SIG-M5 (cell line): Measurements from ENCODE around the gene ITGB3BP.
"Not testable (repeated sequence)": the region's sequence is repeated elsewhere in the genome, so short reads cannot be mapped to it uniquely, and the experiment has no call there.

Experiments
- DNase-seq: peaks from one replicate; lab custom pipeline; 2025; lab: John Stamatoyannopoulos, UW

ITGB3BP gene

GRCh38 chr1:63506782-63507181 lies 16.2 kb downstream of the ITGB3BP start:
- DNase-seq, result no peak

DNA sequence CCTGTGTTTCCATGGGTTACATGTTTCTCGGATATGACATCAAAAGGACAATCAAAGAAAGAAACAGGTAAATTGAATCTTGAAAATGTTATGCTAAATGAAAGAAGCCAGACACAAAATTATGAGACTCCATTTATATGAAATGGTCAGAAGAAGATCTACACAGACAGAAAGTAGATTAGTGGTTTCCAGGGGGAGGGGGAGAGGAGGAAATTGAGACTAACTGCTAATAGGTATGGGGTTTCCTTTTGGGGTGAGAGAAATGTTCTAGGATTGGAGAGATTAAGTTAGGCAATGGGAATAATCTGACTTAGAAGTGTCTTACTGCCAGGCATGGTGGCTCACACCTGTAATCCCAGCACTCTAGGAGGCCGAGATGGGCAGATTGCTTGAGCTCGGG lies 21.8 kb downstream of the ITGB3BP start:
- no peak for DNase-seq

DNA sequence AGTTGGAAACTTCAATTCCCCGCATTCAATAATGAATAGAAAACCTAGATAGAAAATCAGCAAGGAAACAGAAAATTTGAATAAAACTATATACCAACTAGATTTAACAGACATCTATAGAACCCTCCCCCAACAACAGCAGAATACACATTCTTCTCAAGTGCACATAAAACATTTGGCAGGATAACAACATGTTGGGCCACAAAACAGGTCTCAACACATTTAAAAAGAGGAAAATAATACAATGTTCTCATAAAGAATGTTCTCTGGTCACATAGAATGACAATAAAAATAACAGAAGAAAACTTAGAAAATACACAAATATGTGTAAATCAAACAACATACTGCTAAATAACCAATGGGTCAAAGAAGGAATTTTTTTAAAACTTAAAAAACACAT lies 24.9 kb downstream of the ITGB3BP start:
- no peak for DNase-seq

DNA sequence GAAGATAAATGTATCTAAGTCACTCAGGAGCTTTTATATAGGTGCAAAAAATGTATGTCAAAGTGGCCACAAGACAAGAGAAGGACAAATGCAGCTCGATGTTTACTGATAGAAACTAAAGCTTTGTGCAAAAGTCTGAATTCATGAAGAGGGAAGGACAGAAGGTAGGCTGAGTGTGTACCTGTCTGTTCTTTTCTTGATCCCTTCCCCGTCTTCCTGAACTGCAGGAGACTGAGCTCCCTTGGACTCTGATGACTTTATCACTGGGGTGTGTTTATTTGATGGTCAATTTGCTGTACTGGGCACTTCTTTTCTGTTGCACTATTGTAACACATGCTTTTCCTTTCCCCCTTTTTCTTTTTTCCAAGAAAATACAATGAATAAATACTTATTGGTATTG lies 25.4 kb downstream of the ITGB3BP start:
- DNase-seq, result no peak

DNA sequence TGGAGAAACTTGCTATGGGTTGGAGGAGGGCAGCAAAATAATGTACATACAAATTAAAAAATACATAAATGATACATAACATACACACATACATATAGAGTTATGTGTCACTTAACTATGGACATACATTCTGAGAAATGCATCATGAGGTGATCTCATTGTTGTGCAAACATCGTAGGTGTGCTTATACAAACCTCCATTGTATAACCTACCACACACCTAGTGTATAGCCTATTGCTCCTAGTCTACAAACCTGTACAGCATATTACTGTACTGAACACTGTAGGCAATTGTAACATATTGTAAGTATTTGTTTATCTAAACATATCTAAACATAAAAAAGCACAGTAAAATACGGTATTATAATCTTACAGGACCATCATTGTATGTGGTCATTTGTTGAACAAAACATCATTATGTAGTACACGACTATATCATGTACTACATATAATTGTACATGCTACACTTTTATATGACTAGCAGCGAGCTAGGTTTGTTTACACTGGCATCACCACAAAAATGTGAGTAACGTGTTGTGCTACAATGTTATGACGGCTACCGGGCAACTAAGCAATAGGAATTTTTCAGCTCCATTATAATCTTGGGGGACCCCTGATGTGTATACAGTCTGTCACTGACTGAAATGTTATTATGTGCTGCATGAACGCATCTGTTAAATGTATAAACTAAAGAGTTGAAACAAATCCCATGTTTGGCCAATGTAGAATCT lies 35.5 kb downstream of the ITGB3BP start:
- DNase-seq, result no peak

DNA sequence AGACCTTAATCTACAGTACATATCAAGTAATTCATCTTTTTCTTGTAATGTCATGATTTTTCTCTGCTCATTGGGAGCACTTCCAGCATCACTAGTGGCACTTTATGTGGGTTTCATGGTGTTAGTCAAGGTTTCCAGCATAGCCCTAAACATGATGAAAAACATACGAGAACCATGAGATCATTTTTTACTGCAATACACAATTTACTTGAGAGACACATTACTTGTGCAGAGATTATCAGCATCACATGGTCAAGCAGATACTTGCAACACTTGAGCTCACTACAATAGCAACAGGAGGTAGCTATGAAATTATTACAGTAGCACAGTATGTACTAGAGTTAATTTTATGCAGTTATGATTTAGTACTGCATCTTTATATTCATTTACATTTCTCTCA lies 36.4 kb downstream of the ITGB3BP start:
- no peak for DNase-seq

- no peak for DNase-seq
Observed at GRCh38 chr1:63480057-63480456, 43.0 kb downstream of the ITGB3BP start.

DNA sequence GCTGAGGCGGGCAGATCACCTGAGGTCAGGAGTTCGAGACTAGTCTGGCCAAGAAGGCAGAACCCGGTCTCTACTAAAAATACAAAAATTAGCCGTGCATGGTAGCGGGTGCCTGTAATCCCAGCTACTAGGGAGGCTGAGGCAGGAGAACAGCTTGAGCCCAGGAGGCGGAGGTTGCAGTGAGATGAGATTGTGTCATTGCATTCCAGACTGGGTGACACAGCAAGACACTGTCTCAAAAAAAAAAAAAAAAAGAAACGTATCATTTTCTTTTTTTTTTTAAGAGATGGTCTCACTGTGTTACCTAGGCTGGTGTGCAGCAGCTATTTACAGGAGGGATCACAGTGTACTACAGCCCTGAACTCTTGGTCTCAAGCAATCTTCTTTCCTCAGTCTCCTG lies 47.3 kb downstream of the ITGB3BP start:
- DNase-seq, result no peak

- DNase-seq, result not testable (repeated sequence)
Observed at GRCh38 chr1:63468683-63469082, 54.3 kb downstream of the ITGB3BP start.

DNA sequence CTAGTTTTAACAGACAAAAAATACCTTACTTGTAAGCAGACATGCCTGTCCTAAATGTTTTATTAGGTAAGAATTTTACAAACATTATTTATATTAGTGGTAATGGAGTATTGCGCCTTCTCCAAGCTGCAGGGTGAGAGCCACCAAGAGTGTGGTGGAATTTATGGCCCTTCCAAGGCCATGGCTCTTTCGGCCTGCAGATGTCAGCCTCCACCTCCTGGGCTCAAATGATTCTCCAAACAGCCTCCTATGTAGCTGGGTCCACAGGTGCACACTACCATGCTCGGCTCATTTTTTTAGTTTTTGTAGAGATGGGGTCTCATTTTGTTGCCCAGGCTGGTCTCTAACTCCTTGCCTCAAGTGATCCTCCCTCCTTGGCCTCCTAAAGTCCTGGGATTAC lies 56.3 kb downstream of the ITGB3BP start:
- DNase-seq, result no peak

GRCh38 chr1:63466181-63466580 lies 56.8 kb downstream of the ITGB3BP start:
- DNase-seq, result no peak

DNA sequence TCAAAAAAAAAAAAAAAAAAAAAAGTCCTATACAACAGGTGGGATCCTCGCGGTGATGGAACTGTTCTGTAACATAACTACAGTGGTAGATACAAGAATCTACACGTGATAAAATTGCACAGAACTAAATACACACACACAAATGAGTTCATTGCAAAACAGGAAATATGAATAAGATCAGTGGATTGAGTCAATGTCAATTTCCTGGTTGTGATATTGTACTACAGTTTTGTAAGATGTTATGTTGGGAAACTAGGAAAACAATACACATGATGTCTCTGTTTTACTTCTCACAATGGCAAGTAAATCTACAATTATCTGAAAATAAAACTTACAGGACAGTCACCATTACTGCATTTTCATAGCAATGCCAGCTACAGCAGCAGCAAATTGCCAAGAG lies 59.8 kb downstream of the ITGB3BP start:
- DNase-seq, result no peak

DNA sequence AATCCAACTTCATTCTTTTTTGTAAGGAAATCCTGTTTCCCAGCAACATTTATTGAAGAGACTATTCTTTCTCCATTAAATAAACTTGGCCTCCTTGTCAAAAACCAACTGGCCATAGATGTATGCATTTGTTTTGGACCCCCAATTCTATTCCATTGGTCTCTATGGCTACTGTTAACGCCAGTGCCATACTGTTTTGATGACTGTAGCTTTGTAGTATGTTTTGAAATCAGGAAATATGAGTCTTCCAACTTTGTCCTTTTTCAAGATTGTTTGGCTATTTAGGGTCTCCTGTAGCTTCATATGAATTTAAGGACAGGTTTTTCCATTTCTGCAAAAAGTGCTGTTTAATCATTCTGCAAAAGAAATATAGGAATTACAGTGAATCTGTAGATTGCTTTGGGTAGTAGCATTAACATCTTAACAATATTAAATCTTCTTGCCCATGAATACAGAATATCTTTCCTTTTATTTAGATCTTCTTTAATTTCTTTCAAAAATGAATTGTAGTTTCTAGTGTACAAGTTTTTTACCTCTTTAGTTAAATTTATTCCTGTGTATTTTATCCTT lies 61.3 kb downstream of the ITGB3BP start:
- DNase-seq, result no peak

GRCh38 chr1:63458750-63459149 lies 64.3 kb downstream of the ITGB3BP start:
- no peak for DNase-seq

- DNase-seq, result no peak
Observed at GRCh38 chr1:63454269-63454668, 68.8 kb downstream of the ITGB3BP start.

DNA sequence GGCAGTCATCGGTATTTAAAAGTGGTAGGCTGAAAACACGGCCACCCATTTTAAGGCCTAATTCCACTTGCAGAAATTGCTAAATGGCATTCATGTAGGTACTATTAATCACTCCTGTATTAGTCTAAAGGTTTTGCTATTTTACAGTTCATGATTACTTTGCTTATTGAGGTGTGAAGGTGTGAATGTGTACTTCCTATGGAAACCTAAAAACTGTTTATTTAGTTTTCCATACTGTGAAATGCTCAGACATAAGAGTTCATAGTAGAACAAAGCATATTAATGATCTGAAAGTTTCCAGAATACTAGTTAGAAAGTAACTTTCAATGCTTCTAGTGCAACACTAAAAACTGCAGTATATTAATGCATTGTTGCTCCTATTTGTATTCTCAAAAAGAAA lies 69.8 kb downstream of the ITGB3BP start:
- no peak for DNase-seq

DNA sequence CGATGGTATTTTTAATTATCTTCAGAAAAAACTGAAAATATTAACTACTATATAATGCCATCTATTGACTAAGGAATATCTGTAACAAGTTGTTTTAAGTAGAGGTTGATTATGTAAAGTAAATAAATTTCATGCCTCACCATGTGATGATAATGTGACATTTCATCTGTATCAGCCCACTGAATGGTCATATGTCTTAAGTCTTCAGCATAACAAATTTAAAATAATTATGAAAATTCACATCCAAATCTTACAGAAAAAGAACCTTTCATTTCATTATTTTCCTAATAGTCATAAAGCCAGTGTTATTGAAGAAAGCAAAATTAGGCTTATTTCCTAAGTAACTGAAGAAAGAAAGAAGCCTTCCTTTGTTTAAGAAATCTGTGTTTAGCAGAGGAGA lies 72.6 kb downstream of the ITGB3BP start:
- no peak for DNase-seq

- DNase-seq, result no peak
Observed at GRCh38 chr1:63448731-63449246, 74.2 kb downstream of the ITGB3BP start.

GRCh38 chr1:63442141-63442475 lies 80.9 kb downstream of the ITGB3BP start:
- no peak for DNase-seq

DNA sequence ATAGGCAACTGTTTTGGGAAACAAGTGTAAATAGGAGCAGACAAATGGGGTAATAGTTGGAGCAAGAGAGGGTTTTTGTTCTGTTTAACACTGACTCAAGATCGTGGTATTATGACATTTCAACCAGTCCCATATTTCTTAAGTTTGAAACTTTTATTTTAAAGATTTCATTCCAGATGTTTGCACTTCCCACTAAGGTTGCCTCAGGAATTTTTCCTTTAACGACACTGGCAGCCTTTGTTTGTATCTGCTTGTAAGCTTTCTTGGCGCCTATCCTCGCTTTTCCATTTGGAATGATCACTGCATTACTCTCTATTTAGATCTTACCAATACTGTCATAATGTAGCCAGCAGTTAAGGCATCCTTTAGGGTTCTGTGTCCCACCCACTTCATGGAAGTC lies 87.9 kb downstream of the ITGB3BP start:
- DNase-seq, result no peak

GRCh38 chr1:63429281-63429680 lies 93.7 kb downstream of the ITGB3BP start:
- DNase-seq, result no peak

GRCh38 chr1:63428815-63429214 lies 94.2 kb downstream of the ITGB3BP start:
- no peak for DNase-seq

DNA sequence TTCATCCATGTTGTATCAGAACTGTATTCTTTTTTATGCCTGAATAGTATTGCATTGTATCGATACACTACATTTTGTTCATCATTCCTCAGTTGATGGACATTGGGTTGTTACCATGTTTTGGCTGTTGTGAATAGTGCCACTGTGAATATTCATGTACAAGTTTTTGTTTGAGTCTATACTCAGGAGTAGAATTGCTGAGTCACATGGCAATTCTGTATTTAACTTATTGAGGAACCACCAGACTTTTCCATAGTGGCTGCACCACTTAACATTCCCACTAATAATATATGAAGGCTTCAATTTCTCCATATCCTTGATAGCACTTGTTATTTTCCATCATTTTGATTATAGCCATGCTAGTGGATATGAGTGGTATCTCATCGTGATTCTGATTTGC lies 99.4 kb downstream of the ITGB3BP start:
- no peak for DNase-seq

DNA sequence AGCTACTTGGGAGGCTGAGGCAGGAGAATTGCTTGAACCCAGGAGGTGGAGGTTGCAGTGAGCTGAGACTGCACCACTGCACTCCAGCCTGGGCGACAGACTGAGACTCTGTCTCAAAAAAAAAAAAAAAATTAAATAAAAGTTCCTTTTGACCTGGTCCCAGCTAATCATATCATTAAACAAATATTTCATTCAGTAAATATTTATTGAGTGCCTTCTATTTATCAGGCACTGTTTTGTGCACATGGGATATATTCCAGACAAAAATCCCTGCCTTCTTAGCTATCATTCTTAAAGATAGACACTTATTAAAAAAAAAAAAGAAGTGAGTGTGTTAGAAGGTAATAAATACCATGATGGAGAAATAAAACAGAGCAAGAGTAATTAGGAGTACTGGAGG lies 102.3 kb downstream of the ITGB3BP start:
- not testable (repeated sequence) for DNase-seq
